ENCODE results near the gene NOSIP.
A peak's percentile ranks its signal among the peaks of the same experiment; 100 is the strongest.

The NOSIP gene

DNA sequence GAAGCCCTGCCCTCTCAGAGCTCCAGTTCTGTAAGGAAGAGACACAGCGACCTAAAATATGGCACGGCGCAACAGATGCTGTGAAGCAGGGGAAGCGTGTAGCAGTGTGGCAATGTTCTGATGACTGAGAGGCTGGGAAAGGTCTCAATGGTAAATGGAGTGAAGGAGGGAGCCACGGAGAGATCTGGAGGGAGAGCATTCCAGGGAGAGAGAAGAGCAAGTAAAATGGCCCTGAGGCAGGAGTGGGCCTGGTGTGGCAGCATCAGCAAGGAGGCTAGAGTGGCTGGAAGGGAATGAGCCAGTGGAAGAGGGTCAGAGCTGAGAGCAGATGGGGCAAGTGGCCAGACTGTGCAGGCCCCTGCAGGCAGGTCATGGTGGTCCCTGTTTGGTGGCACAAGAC is 36.2 kb downstream of the NOSIP start:
- no peak for DNase-seq

DNA sequence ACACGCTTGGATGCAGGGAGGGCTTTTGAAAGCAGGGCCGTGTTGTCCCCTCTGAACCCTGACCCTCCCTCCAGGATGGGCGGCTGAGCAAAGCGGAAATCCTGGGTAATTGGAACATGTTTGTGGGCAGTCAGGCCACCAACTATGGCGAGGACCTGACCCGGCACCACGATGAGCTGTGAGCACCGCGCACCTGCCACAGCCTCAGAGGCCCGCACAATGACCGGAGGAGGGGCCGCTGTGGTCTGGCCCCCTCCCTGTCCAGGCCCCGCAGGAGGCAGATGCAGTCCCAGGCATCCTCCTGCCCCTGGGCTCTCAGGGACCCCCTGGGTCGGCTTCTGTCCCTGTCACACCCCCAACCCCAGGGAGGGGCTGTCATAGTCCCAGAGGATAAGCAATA is 37.3 kb downstream of the NOSIP start:
- no peak for DNase-seq

DNA sequence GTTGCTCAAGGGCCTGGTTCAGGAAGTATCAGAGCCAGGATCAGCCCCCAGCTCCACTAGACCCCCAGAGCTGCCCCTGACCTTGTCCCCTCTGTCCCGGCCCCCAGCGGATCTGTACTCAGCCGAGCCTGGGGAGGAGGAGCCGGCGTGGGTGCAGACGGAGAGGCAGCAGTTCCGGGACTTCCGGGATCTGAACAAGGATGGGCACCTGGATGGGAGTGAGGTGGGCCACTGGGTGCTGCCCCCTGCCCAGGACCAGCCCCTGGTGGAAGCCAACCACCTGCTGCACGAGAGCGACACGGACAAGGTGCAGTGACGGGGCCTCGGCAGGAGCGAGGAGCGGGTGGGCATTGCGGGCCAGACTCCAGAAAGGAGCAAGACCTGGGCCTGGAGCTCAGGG is 37.9 kb downstream of the NOSIP start:
- DNase-seq: no peak

DNA sequence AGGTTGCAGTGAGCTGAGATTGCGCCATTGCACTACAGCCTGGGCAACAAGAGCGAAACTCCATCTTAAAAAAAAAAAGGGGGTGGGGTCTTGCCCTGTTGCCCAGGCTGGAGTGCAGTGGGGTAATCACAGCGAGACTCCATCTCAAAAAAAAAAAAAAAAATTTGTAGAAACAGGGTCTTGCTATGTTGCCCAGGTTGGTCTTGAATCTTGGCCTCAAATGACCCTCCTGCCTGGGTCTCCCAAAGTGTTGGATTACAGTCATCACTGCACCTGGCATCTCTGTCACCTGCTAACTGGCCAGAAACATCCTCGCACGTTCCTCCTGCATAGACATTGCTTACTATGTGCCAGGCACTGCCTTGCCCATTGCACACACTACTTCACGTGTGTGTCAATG is 38.4 kb downstream of the NOSIP start:
- no peak for DNase-seq

DNA sequence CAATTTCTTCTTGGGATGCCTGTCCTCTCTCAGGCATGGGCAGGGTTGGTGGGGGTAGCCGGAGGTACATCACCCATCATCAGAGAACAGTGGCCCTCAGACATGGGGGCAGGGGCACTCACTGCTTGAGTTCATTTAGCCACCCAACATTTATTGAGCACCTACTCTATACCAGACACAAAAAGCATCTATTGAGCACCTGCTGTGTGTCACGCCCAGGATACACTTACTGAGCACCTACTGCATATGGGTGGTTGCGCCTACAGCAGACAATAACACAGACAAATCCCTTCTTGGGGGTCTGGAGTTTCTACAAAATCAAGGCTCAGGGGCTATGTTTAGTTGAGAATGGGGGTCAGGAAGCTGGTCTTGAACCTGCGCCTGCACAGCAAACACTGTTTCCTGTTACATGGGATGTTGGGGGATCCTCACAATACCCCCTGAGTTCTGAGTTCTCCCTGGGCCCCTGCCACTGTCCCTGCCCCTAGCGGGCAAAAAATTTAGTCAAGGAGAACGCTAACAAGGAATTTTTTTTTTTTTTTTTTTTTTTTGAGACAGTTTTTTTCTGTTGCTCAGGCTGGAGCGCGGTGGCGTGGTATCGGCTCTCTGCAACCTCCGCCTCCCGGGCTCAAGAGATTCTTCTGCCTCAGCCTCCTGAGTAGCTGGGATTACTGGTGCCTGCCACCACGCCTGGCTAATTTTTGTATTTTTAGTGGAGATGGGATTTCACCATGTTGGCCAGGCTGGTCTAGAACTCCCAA is 41.0 kb downstream of the NOSIP start:
- DNase-seq: no peak

DNA sequence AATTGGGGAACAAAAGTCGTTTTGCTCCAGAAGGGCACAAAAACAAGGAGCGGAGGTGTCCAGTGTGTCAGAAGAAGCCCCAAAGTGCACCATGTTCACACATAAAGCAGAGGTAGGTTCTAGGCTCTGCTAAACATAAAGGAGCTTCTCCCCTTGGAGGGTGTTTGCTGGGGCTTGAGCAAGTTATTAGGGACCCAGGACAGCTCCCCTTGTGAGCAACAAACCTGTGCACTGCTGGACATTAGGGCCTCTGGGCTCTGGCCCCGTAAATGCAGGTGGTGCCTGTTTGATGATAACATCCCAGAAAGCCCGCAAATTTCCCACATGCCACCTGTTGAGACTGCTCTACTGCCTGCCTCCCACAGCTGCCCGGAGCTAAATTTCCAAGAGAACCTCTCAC is 41.7 kb downstream of the NOSIP start:
- DNase-seq: no peak

DNA sequence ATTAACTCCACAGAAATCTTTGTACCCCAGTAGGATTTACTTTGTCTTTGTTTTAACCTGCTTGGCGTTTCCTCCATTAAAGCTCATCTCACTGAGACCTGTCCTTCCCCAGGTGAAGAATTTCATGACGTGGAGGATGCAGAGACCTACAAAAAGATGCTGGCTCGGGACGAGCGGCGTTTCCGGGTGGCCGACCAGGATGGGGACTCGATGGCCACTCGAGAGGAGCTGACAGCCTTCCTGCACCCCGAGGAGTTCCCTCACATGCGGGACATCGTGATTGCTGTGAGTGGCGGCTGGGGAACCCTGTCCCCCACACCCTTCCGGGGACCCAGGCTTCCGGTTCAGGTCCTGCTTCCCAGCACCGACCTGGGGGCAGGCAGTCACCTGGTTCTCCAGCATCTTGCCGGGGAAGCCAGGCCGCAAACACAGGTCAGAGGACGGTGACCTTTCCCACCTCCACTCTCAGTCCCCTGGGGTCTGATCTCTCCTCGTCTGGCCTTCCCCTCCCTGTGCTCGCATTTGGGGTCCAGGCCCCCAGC is 43.4 kb downstream of the NOSIP start:
- no peak for DNase-seq

DNA sequence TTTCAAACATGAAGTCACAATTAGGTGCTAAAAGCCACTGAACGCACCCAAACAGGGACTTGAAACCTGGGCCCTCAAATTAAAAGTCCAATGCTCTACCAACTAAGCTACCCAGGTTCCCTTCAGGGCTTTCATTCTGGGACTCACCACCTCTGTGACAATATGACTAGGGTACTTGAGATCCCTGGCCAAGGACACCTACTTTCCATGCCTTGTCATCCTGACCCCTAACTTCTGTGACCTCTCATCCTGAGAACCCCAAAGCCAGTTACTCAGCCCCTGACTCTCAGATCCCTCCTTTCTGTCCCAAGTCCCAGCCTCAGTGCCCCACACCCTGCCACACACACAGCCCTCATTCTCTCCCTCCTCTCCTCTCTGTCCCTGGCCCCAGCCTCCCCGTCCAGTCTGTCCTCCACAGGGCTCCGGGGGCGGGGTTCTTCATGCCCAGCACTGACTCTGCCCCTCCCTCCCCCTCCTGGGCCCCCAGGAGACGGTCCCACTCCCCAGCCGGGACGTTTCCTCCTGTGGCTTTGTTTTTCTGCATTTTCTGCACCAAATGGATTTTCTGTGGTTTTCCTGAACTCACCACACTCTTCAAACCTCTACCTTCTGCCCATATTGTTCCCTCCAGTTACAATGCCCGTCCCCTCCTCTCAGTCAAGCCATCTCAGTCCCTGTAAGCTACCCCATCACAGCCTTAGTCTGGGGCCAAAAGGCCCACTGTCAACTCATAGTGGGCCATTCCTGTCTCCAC is 45.5 kb downstream of the NOSIP start:
- DNase-seq: no peak

DNA sequence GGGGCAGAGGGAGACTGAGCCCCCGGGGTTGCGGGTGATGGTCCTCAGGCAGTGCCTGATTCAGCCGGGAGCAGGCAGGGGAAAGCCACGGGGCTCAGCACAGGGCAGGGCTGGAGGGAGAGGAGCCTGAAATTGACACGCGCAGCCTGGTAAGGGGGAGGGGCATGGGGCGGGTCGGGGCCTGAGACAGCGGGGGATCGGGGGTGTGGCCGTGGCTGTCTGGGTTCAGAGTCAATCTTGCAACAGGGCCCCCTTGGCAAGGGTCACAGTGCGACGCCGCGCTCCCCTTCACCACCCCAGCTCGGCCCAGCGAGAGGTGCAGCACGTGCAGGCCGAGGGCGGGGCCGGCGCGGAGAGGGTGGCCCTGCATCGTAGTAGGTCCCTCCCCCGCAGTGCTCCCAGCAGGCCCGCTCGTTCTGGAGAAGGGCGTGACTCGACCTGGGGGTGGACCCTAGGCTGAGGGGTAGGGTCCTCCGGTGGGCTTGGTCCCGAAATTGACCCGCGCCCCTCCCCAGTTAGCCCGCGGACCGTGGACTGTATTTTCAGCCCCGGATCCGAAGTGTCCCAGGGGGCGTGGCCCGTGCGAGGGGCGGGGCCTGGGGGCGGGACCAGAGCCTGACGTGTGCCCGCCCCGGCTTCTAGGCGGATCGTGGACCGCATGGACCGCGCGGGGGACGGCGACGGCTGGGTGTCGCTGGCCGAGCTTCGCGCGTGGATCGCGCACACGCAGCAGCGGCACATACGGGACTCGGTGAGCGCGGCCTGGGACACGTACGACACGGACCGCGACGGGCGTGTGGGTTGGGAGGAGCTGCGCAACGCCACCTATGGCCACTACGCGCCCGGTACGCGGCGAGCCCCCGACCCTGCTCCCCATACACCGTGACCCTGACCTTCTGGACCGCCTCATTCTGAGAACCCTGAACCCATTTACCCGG is 46.5 kb downstream of the NOSIP start:
- DNase-seq: peak; percentile 86

DNA sequence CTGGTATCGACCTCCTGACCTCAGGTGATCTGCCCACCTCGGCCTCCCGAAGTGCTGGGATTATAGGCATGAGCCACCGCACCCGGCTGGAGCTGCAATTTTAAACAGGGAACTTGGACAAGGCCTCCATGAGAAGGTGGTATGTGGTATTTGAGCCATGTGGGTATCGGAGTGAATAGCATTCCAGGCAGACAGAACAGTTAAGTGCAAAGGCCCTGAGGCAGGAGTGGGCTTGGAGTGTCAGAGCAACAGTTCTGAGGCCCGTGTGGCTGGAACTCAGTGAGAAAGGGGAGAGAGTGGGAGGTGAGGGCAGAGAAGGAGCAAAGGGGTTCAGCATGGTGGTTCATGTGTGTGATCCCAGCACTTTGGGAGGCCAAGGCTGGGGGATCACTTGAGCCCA is 49.6 kb downstream of the NOSIP start:
- DNase-seq: no peak

DNA sequence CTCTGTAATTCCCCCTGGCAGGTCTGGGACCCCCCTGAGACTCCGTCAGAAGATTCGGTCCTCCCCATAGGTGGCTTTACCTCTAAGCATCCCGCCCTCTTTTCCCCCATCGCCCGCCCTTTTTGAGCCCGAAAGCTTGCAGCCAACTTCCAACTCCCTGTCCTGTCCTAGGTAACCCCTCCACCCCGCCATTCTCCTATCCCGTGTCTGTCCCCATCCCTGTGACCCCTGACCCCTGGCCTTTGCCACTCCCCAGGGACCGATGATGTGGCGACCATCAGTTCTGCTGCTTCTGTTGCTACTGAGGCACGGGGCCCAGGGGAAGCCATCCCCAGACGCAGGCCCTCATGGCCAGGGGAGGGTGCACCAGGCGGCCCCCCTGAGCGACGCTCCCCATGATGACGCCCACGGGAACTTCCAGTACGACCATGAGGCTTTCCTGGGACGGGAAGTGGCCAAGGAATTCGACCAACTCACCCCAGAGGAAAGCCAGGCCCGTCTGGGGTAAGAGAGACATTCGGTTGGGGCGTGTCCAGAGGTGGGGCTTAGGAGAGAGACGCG is 52.1 kb downstream of the NOSIP start:
- DNase-seq: no peak

DNA sequence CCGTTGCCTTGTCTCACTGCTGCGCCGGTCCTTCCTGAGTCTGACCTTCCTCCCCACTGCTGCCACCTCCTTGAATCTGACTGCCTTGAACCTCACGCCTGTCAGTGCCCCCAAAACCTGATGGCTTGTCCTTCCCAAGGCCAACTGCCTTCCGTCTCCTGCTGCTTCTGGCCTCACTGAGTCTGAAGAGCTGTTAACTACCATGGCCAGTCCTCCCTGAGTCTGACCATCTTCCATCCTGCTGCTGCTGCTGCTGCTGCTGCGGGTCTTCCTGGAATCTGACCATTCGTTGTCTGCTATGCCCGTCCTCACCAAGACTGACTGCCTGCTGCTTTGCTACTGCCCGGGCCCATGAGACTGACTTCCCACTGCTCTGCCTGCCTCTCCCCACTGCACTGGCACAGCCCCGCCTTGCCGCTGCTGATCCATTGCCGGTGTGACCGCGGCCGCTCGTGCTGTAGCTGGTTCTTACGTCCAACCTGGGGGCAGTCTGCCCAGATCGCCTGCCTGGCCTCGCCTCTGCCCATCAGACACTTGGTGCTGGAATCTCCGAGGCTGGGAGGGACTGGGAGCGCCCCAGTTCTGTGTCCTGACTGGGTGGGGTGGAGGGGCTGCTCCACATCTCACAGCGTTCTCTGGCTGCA is 55.4 kb downstream of the NOSIP start:
- no peak for DNase-seq

DNA sequence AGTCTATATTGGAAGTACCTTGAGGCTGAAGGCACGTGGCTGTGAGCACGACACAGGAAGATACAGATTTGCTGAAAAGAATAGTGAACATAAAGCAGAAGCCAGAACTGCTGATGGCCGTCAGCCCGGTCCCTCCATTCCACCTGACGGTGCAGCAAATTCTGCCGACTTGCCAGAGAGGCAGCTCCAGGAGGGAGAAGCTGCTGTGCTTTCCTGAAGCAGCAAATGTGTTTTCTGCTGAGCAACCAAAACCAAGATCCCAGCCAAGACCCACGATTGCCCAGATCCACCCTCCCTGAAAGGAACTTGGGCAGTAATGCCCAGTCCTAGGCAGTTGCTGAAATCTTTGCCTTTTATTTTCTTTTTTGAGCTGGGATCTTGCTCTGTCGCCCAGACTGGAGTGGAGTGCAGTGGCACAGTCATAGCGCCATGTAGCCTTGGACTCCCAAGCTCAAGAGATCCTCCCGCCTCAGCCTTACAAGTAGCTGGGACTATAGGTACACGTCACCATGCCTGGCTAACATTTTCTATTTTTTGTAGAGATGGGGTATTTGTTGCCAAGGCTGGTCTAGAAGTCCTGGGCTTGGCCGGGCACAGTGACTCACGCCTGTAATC is 59.5 kb downstream of the NOSIP start:
- DNase-seq: no peak

DNA sequence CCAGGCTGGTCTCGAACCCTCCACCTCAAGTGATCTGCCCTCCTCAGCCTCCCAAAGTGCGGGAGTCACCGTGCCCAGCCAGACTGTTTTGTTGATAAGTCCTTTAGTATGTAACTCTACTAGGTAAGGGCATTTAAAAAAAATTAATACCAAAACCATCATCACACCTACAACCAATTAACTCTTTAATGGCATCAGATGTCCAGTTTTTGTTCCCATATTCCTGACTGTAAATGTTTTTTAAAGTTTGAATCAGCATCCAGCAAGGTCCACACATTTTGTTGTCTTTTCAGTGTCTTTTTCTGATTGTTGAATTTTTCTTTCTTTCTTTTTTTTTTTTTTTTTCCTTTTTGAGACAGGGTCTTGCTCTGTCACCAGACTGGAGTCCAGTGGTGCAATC is 62.3 kb downstream of the NOSIP start:
- DNase-seq: no peak

DNA sequence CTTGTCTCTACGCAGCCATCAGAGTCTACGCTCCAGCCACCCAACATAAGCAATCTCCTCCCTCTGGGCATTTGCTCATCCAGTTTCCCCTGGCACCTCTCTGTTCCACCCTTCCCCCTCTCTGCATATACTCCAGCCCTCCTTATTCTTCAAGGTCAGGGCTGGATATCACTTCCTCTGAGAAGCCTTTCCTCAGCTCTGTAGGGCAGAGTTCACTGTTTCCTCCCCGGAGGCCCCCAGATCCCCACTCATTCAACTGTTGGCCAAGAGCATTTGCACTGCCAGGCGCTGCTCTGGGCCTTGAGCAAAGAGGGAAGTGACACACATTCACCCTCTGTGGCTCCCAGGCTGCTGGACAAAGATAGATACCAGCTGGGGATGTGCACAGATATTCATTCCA is 64.6 kb downstream of the NOSIP start:
- DNase-seq: no peak

DNA sequence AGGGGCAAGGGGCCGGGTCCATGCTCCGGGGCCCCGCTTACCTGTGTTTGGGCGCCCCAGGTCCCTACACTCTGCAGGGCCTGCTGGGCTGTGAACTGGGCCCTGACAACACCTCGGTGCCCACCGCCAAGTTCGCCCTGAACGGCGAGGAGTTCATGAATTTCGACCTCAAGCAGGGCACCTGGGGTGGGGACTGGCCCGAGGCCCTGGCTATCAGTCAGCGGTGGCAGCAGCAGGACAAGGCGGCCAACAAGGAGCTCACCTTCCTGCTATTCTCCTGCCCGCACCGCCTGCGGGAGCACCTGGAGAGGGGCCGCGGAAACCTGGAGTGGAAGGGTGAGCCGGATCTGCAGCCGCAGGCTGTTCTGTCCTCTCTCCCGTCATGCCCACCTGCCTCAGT is 66.2 kb downstream of the NOSIP start:
- no peak for DNase-seq

DNA sequence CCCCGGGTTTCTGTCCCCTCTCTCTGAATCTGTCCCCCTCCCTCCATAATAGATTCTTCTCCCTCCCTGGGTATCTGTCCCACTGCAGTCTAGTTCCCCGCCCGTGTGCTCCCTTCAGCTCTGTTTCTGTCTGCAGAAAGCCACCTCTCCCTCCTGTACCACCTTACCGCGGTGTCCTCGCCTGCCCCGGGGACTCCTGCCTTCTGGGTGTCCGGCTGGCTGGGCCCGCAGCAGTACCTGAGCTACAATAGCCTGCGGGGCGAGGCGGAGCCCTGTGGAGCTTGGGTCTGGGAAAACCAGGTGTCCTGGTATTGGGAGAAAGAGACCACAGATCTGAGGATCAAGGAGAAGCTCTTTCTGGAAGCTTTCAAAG is 66.6 kb downstream of the NOSIP start:
- DNase-seq: no peak

DNA sequence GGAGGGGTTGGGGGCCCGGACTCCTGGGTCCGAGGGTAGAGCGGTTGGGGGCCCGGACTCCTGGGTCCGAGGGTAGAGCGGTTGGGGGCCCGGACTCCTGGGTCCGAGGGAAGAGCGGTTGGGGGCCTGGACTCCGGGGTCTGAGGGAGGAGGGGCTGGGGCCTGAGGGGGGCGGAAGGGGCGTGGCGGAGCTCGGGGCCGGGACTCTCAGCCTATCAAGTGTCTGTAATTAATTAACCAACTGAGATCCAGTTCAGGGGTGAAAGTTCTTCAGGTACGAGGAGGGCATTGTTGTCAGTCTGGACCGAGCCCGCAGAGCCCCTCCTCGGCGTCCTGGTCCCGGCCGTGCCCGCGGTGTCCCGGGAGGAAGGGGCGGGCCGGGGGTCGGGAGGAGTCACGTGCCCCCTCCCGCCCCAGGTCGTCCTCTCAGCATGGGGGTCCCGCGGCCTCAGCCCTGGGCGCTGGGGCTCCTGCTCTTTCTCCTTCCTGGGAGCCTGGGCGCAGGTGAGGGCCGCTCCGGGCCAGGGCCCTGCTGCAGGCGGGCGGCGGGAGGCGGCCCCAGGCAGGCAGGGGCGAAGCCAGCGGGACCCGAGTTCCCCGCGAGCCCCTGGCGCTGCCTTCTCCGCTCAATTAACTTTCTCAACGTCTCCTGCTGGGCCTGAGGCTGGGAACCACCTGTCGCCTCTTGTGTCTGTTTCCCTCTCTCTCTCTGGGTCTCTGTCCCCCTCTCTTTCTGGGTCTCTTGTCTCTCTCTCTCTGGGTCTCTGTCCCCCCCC is 67.2 kb downstream of the NOSIP start:
- DNase-seq: peak; percentile 46

DNA sequence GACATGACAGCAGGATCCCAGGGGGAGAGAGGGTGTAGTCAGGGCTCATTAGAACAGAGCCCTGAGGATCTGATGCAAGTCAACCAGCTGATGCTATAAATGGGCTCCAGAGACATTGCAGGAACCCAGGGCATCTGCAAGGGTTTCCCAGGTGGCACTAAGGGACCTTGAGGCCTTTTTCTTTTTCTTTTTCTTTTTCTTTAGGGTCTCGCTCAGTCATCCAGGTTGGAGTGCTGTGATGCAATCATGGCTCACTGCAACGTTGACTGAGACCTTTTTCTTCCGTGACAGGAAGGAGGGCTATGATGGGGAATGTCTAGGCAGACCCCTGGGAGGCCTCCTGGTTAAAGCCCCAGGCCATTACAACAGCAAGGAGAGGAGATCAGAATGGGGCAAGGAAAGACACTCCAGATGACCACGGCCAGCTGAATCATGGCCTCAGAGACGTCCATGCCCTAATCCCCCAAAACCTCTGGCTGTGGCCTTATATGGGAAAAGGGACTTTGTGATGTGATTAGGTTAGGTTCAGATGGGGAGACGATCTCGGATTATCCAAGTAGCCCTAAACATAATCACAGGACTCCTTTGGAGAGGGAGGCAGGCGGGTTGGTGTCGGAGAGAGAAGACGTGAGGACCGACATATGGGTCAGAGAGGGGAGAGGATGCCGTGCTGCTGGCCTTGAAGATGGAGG is 72.4 kb downstream of the NOSIP start:
- no peak for DNase-seq

DNA sequence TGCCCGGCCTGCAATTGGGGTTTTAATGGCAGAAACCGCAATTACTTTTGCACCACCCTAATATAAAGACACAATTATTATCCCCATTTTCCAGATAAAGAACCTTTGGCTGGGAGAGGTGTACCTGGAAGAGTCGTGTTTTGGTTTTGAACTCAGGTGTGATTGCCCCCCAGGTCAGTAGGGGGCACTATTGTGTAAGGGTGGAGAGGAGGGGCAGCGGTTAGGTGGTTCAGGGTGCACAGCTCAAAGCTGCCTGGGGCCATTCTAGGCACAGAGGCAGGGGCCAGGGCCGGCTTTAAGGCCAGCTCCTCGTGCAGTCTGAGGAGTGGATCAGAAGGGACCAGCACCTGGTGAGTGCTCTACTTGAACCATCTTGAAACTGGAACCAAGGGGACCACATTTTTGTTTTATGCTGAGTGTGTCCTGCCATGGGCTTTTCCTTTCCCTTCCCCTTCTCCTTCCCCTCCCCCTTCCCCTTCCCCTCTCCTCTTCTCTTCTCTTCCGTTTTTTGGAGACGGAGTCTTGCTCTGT is 73.7 kb downstream of the NOSIP start:
- DNase-seq: peak; percentile 68

All from stimulated activated CD4-positive, alpha-beta T cell treated with anti-CD3 and anti-CD28 coated beads, Interleukin-12 subunit alpha, Interleukin-12 subunit beta, amount 100 ng/mL, for 4 hours (primary cell).